Measurements from ENCODE around the gene PAK4. TPM values are rescaled to one million over a fixed set of nuclear protein-coding genes. Genes with fewer than 3 reads are reported as not detected.

Gene PAK4
- total RNA-seq, 1 donor from 2014 or later: 7.6 TPM

DNA sequence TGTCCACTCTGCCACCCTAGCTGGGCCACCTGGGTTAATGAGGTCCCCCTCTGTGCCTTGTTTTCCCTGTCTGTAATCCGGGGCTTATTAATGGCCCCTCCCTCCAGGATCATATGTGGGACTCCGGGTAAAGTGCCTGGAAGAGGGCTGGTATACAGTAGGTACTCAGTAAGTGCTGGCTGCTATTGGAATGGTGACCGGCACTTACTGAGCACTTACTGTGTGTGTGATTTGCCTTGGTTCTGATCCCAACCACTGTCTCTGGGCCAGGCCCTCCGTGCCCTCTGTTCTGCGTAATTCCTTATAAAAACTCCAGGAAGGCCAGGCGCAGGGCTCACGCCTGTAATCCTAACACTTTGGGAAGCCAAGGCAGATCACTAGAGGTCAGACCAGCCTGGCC, 40.3 kb downstream of the PAK4 start:
- no peak for DNase-seq (ENCODE audit: low read depth, low spot score)

DNA sequence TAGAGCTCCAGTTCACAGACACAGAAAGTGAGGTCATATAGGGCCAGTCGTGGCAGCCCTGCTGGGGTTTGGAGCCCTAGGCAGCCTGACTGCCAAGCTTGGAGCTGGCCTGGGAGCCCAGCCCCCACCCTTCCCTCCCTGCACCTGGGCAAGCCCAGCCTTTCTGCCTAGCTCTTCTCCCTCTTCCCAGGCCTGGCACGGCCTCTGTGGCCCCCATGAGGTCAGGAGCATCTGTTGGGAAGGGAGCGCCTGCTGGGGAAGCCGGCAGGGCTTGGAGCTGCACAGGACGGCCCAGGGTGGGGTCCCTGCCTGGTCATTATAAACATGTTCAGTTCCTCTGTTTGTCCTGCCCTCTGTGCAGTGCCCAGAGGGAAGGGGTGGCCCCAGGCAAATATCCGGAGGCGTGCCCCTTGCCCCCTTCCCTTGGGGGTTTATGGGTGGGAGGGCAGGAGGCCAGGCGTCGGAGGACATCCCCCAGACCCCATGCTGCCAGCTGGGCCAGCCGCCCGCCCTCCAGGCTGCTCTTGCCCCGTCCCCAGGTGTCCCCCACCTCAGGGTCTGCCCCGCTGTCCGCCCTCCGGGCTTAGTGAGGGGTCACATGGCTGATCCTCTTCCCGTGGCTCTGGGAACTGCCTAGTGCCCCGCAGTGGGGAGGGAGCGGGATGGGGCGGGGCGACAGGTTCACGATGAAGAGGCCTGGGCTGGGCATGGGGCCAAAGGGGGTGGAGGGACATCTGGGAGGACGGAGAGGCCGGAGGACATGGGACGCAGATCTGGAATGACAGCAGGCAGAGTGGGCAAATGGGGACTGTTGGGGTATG, 41.2 kb downstream of the PAK4 start:
- DNase-seq (ENCODE audit: low read depth, low spot score): no peak

DNA sequence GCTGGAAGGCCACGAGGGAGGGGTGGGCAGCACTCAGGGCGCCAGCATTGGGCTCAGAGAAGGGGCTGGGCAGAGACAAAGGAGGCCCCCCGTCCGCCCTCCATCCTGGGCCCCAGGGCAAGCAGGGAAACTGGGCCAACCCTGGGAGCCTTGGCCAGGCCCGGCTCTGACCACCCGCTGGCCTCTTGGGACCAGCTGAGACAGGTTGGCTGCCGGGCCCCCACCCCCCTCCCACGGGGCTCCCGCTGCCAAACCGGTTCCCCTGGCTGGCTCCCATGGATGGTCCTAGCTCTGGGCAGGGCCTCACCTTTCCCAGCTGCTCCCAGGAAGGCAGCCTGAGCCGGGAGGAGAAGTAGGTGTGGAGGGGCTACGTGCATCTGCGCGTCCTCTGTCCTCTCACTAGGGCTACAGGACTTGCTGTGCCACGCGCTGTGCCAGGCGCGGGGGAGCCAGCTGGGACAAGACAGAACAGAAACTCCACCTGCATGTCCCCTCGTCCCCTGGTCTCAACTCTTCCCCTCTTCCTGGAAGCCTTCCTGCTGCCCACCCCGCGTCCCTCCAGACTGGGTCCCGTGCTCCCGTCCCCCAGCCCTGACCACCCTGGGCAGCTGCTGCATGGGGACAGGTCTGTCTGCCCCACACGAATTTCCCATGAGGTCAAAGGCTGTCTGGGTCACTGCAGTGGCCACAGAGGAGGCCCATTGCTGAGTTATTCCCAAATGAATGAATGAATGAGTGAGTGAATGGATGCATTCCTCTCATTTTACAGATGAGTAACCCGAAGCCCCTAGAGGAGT, 42.1 kb downstream of the PAK4 start:
- DNase-seq (ENCODE audit: low read depth, low spot score): no peak

DNA sequence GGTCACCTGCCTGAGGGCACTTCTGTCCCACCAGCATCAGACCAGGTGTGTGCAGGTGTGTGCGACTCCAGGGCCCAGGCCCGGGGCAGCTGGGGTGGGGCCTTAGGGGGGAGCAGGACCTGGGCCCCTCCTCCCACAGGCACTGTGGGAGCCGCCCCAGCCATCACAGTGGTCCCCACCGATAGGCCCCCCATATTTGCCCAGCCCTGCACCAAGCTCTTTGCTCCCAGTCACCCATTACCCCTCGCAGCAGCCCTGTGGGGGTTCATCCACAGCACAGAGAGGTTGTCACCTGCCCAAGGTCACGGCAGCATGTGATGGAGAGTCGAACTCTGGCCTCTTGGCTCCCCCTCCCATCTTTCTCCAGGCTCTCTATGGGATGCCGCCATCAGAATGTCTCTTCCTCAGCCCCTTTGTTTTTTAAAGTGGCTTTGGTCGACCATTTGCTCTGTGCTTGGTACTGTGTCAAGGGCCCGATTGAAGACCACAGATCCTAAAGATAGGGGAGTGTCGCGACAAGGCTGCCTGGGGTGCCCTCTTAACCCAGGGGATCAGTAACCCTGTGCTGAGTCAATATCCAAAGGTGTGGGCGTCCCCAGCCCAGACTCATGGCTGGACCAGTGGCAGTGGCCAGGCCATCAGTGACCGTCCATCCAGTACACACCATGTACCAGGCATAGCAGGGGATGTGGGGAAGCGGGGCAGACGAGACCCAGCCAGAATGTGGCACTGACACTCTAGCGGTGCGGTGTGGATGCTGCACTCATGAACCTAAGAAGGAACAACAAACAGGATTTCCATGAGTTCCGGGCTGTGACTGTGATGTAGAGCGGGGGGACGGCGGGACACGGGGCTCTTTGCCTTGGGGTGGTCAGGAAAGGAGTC, 42.9 kb downstream of the PAK4 start:
- no peak for DNase-seq (ENCODE audit: low read depth, low spot score)

DNA sequence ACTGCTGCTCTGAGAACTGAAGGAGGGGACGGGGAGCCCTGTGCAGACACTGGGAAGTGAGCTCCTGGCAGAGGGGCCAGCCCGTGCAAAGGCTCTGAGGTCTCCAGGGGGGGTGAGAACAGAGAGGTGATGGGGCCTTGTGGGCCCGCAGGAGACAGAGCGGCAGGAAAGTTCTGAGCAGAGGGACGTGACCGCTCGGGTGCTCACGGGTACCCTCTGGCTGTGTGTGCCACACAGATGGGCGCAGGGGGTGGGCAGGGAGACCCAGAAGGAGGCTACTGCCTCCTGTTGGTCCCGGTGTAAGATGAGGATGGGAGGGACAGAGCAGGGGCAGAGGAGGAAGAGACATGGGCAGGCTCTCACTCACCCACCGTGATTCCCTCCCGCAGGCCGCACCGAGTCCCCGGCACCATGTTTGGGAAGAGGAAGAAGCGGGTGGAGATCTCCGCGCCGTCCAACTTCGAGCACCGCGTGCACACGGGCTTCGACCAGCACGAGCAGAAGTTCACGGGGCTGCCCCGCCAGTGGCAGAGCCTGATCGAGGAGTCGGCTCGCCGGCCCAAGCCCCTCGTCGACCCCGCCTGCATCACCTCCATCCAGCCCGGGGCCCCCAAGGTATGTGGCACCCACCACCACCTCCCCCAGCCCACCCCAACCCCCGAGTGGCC, 43.7 kb downstream of the PAK4 start:
- no peak for DNase-seq (ENCODE audit: low read depth, low spot score)

DNA sequence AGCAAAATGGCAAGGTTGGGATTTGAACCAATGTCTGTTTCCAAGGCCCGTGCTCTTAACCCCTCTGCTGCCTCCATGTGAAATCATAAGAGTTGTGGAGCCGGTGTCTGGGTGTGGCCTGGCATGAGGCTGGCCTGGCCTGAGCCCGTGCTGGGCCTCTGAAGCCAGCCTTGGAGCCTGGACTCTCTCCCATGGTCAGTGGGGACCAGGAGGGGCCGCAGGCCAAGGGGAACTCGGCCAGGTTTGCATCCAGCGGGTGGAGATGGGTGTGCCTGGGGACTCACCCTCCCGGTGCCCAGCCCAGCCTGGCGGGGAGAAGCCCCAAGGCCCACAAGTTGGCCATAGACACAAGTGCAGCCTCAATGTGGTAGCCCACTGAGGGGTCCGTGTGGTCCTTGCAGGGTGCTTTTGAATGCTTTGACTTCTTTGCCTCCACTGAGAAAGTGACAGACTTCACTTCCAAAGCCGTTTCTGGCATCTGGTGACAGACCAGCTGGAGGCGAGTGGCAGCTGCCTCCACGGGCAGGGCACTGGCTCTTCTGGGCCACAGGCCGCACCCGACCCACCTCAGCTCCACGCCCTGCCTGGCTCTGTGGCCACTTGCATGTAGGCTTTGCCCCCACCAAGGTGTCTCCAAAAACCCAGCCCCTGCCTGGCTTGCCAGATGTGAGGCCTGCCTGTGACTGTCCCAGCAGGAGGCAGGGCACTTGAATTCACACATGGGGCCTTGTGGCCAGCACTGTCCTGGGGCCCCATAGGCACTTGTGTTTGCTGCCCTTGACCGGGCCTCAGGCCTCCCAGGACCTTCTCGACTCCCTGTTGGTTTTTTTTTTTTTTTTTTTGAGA, 45.0 kb downstream of the PAK4 start:
- no peak for DNase-seq (ENCODE audit: low read depth, low spot score)

DNA sequence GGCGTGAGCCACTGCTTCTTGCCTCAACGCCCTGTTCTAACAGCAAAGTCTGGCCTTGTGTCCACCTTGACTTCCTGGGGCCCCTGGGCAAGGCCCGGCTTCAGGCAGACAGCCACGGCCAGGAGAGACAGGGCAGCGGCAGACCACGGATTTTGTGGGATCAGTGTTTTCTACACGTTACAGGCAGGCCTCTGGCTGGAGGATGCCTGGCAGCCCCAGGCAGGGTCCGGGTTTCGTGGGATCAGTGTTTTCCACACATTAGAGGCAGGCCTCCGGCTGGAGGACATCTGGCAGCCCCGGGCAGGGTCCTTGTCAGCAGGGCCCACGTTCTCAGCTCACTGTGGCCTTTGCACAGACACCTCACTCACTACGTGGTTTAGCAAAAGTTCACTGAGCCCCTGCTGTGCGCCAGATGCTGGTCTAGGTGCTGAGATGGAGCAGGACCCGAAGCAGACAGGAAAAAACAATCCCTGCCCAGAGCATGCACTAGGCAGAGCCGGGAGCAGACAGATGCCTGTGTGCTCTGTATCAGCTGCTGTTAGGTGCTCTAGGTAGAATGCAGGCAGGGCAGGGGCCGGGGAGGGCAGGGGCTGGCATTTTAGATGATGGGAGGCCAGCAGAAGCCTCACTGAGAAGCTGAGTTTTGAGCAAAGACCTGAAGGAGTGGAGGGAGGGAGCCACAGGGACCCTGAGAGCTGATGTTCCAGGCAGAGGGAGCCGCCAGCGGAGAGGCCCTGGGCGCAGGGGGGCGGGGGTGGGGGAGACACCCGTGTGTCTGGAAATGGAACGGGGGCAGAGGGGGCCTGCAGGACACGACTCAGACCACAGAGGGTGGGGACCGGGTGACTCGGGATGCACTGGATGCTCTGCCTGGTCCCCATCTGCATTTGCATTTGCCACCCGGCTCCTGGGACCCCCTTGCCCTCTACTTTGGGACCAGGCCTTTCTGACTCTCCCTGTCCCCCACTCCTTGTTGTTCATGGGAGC, 46.2 kb downstream of the PAK4 start:
- no peak for DNase-seq (ENCODE audit: low read depth, low spot score)

DNA sequence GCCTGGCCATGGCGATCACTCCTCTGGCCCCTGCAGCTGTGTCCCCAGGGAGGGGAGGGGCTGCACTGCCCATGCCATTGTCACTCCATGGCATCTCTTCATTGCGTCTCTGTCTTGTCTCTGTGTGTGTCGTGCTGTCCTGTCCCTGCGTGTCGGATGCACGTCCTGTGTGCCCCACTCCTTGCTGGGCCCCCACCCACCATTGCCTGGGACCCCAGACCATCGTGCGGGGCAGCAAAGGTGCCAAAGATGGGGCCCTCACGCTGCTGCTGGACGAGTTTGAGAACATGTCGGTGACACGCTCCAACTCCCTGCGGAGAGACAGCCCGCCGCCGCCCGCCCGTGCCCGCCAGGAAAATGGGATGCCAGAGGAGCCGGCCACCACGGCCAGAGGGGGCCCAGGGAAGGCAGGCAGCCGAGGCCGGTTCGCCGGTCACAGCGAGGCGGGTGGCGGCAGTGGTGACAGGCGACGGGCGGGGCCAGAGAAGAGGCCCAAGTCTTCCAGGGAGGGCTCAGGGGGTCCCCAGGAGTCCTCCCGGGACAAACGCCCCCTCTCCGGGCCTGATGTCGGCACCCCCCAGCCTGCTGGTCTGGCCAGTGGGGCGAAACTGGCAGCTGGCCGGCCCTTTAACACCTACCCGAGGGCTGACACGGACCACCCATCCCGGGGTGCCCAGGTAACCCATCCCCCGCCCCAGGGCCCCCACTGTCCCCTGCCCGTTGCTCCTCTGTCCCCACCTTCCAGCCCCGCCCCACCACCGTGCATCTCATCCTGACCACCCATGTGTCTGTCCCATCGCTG, 47.3 kb downstream of the PAK4 start:
- no peak for DNase-seq (ENCODE audit: low read depth, low spot score)

DNA sequence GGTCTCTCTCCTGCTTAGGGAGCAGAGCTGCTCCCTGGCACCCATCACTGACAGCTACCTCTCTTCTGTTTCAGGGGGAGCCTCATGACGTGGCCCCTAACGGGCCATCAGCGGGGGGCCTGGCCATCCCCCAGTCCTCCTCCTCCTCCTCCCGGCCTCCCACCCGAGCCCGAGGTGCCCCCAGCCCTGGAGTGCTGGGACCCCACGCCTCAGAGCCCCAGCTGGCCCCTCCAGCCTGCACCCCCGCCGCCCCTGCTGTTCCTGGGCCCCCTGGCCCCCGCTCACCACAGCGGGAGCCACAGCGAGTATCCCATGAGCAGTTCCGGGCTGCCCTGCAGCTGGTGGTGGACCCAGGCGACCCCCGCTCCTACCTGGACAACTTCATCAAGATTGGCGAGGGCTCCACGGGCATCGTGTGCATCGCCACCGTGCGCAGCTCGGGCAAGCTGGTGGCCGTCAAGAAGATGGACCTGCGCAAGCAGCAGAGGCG, 48.0 kb downstream of the PAK4 start:
- DNase-seq (ENCODE audit: low read depth, low spot score): no peak

DNA sequence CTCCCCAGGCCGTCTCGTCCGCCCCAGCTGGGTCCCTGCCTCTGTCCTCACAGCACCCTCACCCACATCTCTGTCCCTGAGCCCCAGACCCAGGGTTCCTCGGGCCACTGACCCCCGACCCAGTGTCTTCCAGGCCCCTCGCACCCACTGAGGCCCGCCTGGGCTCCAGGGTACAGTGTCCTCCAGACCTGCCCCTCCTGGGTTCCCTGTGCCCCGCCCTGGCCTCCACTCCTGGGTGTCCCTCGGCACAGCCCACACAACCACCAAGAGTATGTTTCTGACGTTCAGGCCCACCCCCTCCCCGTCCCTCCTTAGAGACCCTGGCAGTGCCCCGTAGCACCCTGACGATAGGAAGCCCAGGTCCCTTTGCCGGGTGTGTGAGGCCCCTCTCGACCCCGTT, 48.6 kb downstream of the PAK4 start:
- no peak for DNase-seq (ENCODE audit: low read depth, low spot score)

DNA sequence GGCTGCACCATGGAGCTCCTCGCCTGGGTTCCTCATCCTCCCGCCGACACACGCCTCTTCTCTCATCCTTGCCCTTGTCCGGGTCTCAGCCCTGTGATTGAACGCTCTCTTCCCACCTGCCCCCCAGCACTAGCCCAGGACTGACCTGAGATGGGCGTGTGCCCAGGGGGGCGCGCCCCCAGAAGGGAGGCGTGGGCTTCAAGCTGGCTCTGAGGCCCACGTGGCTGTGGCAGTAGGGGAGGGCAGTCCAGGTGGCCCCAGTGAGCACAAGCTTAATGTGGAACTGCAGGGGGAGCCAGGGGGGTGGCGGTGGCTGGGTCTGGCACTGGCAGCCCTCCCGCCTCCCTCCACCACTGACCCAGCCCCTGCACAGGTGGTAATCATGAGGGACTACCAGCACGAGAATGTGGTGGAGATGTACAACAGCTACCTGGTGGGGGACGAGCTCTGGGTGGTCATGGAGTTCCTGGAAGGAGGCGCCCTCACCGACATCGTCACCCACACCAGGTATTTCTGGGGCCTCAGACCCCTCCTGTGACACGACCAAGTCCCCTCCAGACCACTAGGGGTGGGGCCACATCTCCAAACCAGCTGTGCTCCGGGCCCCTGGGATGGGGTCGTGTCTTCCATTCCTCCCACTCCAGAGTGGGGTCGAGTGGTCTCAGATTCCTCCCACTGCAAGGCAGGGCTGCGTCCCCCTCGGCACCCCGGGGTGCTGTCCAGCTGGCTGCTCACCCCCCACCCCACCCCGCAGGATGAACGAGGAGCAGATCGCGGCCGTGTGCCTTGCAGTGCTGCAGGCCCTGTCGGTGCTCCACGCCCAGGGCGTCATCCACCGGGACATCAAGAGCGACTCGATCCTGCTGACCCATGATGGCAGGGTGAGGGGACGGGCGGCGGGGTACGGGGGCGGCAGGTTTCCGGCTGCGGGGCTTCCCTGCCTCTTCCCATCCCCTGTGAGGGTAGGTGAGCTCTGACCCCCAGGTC, 49.3 kb downstream of the PAK4 start:
- no peak for DNase-seq (ENCODE audit: low read depth, low spot score)

DNA sequence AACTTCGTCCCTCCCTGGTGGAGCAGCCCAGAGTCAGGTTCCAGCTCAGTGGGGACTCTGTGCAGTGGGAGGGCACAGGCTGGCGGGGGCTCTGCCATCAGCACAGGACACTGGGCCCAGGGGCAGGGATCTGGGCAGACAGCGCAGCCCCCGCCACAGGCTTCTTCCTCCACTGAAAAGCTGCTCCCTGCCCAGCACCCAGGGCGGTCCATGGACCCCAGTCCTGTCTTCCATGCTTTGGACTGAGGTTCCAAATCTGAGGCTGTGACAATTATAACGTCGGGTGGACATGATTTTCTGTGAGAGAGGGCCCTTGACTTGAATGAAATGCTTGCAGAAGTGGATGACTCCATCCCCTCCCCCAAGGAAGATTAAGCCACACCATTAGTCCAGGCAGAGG, 50.0 kb downstream of the PAK4 start:
- DNase-seq (ENCODE audit: low read depth, low spot score): no peak

DNA sequence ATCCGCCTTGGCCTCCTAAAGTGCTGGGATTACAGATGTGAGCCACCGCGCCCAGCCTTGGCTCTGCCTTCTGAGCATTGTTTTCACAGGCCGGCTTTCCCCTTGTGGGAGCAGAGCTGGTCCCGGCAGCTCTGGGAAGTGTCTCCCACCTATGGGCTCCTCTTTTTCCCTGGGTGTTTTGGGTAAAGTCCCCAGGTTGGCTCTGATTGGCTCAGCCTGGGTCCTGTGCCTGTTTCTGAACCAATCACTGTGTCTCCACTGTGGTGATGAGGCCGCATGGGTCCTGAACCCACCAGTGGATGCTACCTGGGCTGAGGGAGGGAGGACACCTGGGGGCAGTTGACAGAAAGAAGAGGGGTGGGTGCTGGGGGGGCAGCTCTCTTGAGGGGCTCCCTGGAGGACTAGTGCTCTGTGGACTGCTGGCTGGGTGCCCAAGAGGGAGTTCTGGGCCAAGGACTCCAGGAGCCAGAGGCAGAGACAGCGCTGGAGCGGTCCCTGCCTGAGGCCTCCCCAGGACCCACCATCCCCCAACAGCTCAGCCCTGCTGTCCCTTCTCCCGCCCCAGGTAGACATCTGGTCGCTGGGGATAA, 51.6 kb downstream of the PAK4 start:
- no peak for DNase-seq (ENCODE audit: low read depth, low spot score)

DNA sequence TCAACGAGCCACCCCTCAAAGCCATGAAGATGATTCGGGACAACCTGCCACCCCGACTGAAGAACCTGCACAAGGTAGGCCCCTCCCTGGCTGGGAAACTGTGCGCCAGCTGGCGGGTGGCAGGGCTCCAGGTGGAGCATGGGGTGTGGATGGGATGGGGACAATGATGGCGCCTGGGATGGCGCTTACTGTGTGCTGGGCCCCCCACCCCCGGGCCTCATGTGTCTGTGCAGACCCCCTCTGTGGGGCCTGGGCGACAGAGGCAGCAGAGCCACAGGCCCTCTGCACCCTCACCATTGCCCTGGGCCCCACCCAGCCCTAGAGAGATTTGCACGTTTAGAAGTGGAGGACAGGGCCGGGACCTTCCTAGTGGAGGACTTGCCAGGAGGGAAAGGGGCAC, 52.1 kb downstream of the PAK4 start:
- DNase-seq (ENCODE audit: low read depth, low spot score): no peak

DNA sequence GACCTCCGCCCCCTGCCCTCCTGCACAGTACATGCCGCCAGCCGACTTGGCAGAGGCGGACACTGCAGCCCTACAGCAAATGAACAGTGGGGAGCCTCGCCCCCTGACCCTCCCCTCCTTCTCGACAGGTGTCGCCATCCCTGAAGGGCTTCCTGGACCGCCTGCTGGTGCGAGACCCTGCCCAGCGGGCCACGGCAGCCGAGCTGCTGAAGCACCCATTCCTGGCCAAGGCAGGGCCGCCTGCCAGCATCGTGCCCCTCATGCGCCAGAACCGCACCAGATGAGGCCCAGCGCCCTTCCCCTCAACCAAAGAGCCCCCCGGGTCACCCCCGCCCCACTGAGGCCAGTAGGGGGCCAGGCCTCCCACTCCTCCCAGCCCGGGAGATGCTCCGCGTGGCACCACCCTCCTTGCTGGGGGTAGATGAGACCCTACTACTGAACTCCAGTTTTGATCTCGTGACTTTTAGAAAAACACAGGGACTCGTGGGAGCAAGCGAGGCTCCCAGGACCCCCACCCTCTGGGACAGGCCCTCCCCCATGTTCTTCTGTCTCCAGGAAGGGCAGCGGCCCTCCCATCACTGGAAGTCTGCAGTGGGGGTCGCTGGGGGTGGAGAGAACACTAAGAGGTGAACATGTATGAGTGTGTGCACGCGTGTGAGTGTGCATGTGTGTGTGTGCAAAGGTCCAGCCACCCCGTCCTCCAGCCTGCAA, 52.9 kb downstream of the PAK4 start:
- DNase-seq (ENCODE audit: low read depth, low spot score): no peak

DNA sequence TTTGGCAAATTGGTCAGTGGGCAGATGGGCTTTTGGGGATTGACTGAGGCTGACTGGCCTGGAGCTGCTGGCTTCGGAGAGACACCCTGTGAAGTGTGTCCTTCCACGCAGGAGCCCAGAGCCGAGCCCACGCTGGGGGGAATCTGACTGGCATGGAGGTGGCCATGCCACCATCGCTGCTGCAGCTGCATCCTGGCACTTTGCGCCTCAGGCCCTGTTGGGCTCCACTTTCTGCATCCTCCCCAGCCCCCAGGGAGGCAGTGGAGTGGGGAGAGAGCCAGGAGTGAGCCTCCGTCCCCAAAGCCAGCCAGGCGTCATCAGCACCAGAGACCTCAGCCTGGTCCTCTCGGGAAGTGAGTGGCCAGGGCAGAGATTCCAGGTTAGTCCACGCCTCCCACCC, 54.2 kb downstream of the PAK4 start:
- DNase-seq (ENCODE audit: low read depth, low spot score): no peak
